H9 (cell line): Measurements from ENCODE around the gene DIS3L2. TPM values are rescaled to one million over a fixed set of nuclear protein-coding genes. Genes with fewer than 3 reads are reported as not detected.

Experiments
- DNase-seq: peaks from one replicate; pipeline ENCODE4 v3.0.0-alpha.2; 2017
- H2AFZ ChIP-seq: one replicate; pipeline ENCODE4 v1.6.1; 2013; ENCODE audit warnings: mild to moderate bottlenecking, low read length, control low read depth, moderate library complexity
- H2AK5ac ChIP-seq: 2 replicates; pipeline ENCODE4 v1.6.1; 2013; ENCODE audit warnings: low read length, control low read depth, mixed read lengths; ENCODE audit not compliant: insufficient read length
- H2BK120ac ChIP-seq: one replicate; pipeline ENCODE4 v1.6.1; 2013; ENCODE audit warnings: low read depth, mild to moderate bottlenecking, low read length, control low read depth, inconsistent platforms; ENCODE audit not compliant: poor library complexity, severe bottlenecking
- H2BK12ac ChIP-seq: 2 replicates; pipeline ENCODE4 v1.6.1; 2013; ENCODE audit warnings: low read length, control low read depth, mixed read lengths, low read depth; ENCODE audit not compliant: insufficient read length
- H2BK15ac ChIP-seq: 2 replicates; pipeline ENCODE4 v1.6.1; 2013; ENCODE audit warnings: low read depth, low read length, control low read depth
- H2BK20ac ChIP-seq: one replicate; pipeline ENCODE4 v1.6.1; 2013; ENCODE audit warnings: low read depth, mild to moderate bottlenecking, low read length, control low read depth, inconsistent platforms; ENCODE audit not compliant: poor library complexity, severe bottlenecking
- H2BK5ac ChIP-seq: 2 replicates; pipeline ENCODE4 v1.6.1; 2013; ENCODE audit warnings: low read length, control low read depth, mixed read lengths; ENCODE audit not compliant: insufficient read length
- H3K14ac ChIP-seq: 2 replicates; pipeline ENCODE4 v1.6.1; 2013; ENCODE audit warnings: low read length, control low read depth; ENCODE audit not compliant: insufficient read depth
- H3K18ac ChIP-seq: 2 replicates; pipeline ENCODE4 v1.6.1; 2013; ENCODE audit warnings: low read depth, mild to moderate bottlenecking, mixed read lengths, low read length, control low read depth; ENCODE audit not compliant: insufficient read length
- H3K23ac ChIP-seq: 2 replicates; pipeline ENCODE4 v1.6.1; 2013; ENCODE audit warnings: low read length, control low read depth, mixed read lengths, low read depth; ENCODE audit not compliant: insufficient read length
- H3K23me2 ChIP-seq: 2 replicates; pipeline ENCODE4 v1.6.1; 2013; ENCODE audit warnings: low read depth, mild to moderate bottlenecking, mixed read lengths, low read length, control low read depth; ENCODE audit not compliant: insufficient read length, poor library complexity, severe bottlenecking
- H3K27ac ChIP-seq: 2 replicates; pipeline ENCODE4 v1.5.1; 2013; ENCODE audit warnings: low read length, control low read depth, mixed read lengths, low read depth; ENCODE audit not compliant: insufficient read length
- H3K27me3 ChIP-seq: 2 replicates; pipeline ENCODE4 v1.6.1; 2013; ENCODE audit warnings: low read length, control low read depth, inconsistent platforms; ENCODE audit not compliant: insufficient read depth
- H3K4ac ChIP-seq: 2 replicates; pipeline ENCODE4 v1.6.1; 2013; ENCODE audit warnings: low read depth, mild to moderate bottlenecking, control low read depth, inconsistent platforms, low read length, moderate library complexity
- H3K4me1 ChIP-seq: 2 replicates; pipeline ENCODE4 v1.6.1; 2013; ENCODE audit warnings: low read length, control low read depth, inconsistent platforms; ENCODE audit not compliant: insufficient read depth
- H3K4me2 ChIP-seq: 2 replicates; pipeline ENCODE4 v1.6.1; 2013; ENCODE audit warnings: low read length, control low read depth, mixed read lengths; ENCODE audit not compliant: insufficient read length, insufficient read depth
- H3K56ac ChIP-seq: 2 replicates; pipeline ENCODE4 v1.6.1; 2013; ENCODE audit warnings: low read depth, mild to moderate bottlenecking, mixed read lengths, low read length, control low read depth; ENCODE audit not compliant: insufficient read length
- H3K79me1 ChIP-seq: 2 replicates; pipeline ENCODE4 v1.6.1; 2013; ENCODE audit warnings: low read depth, mild to moderate bottlenecking, moderate library complexity, low read length, control low read depth, inconsistent platforms; ENCODE audit not compliant: insufficient read depth, poor library complexity, severe bottlenecking
- H3K79me2 ChIP-seq: 2 replicates; pipeline ENCODE4 v1.6.1; 2013; ENCODE audit warnings: low read length, control low read depth, inconsistent platforms; ENCODE audit not compliant: insufficient read depth
- H3K9ac ChIP-seq: 2 replicates; pipeline ENCODE4 v1.6.1; 2013; ENCODE audit warnings: low read length, control low read depth, mixed read lengths; ENCODE audit not compliant: insufficient read length; ENCODE audit errors: extremely low read depth
- H3K9me3 ChIP-seq: one replicate; pipeline ENCODE4 v1.6.1; 2013; ENCODE audit warnings: low read depth, low read length, inconsistent platforms; ENCODE audit not compliant: control insufficient read depth
- H3T11ph ChIP-seq: one replicate; pipeline ENCODE4 v1.6.1; 2013; ENCODE audit warnings: mild to moderate bottlenecking, low read length, control low read depth, inconsistent platforms
- H4K20me1 ChIP-seq: one replicate; pipeline ENCODE4 v1.6.1; 2013; ENCODE audit not compliant: control insufficient read depth, insufficient read length, insufficient read depth
- H4K5ac ChIP-seq: 2 replicates; pipeline ENCODE4 v1.6.1; 2013; ENCODE audit warnings: low read depth, mild to moderate bottlenecking, mixed read lengths, low read length, control low read depth; ENCODE audit not compliant: insufficient read length
- H4K8ac ChIP-seq: replicated peaks from 2 replicates; pipeline ENCODE4 v1.6.1; 2013; ENCODE audit warnings: low read length, control low read depth, mixed read lengths, low read depth; ENCODE audit not compliant: insufficient read length
- H4K91ac ChIP-seq: 2 replicates; pipeline ENCODE4 v1.6.1; 2013; ENCODE audit warnings: low read depth, mild to moderate bottlenecking, moderate library complexity, mixed read lengths, low read length, control low read depth; ENCODE audit not compliant: insufficient read length
- H3K27ac Mint-ChIP-seq, 3 experiments: 2 replicates in 2 of 3; 3 replicates in 1 of 3; pipeline ENCODE4 v1.8.0; 2020 to 2021; ENCODE audit warnings: mixed read lengths in 3 of 3, mild to moderate bottlenecking in 1 of 3, moderate library complexity in 1 of 3
- H3K27me3 Mint-ChIP-seq: 2 replicates; pipeline ENCODE4 v1.8.0; 2021; ENCODE audit warnings: low read depth, mild to moderate bottlenecking, moderate library complexity, mixed read lengths
- H3K36me3 Mint-ChIP-seq, 3 experiments: 2 replicates in 2 of 3; 3 replicates in 1 of 3; pipeline ENCODE4 v1.8.0; 2020 to 2021; ENCODE audit warnings: low read depth in 3 of 3, mixed read lengths in 3 of 3; ENCODE audit not compliant: insufficient read depth in 1 of 3
- H3K4me1 Mint-ChIP-seq, 2 experiments: 2 replicates each; pipeline ENCODE4 v1.8.0; 2020; ENCODE audit warnings: mixed read lengths in 2 of 2
- H3K4me3 Mint-ChIP-seq, 2 experiments: 2 replicates in 1 of 2; 3 replicates in 1 of 2; pipeline ENCODE4 v1.8.0; 2020 to 2021; ENCODE audit warnings: mild to moderate bottlenecking in 2 of 2, mixed read lengths in 2 of 2, moderate library complexity in 1 of 2
- H3K9me3 Mint-ChIP-seq, 2 experiments: 2 replicates in 1 of 2; 3 replicates in 1 of 2; pipeline ENCODE4 v1.8.0; 2020; ENCODE audit warnings: mild to moderate bottlenecking in 2 of 2, mixed read lengths in 2 of 2, moderate library complexity in 1 of 2
- CTCF ChIP-seq: fragments of 200-600 bp; sonication (generic); conservative IDR thresholded peaks from 3 replicates; pipeline ENCODE4 v1.8.0; 2021; ENCODE audit warnings: antibody characterized with exemption, mild to moderate bottlenecking
- WGBS: extraction: QIAGEN DNeasy Blood & Tissue Kit; methylation state at CpG from one replicate; pipeline ENCODE4 v1.1.7; 2013; ENCODE audit warnings: missing lambda C conversion rate, low lambda C conversion rate, mixed read lengths; ENCODE audit not compliant: insufficient read length; ENCODE audit errors: extremely low coverage; 5-methylcytosine and 5-hydroxymethylcytosine counted together
- total RNA-seq: library from RNA; stranded (reverse); gene quantifications from 2 replicates; pipeline ENCODE4 v1.2.1, GENCODE V29; 2021

Gene DIS3L2
- total RNA-seq, 1 experiment from 2014 or later: 28.1 TPM

- Histone ChIP-seq H3K18ac (no peak overlapping the region), H3K4ac (no peak overlapping the region), H2AFZ (no peak overlapping the region), H3K4me1 (no peaks in the 10 kb centered on the region), H2BK15ac (no peak overlapping the region), H3T11ph (no peak overlapping the region), H3K56ac (no peak overlapping the region), H2BK12ac (no peak overlapping the region), H3K79me1 (no peaks in the 10 kb centered on the region), H2BK120ac (no peak overlapping the region), H4K8ac (no peak overlapping the region), H3K9me3 (no peaks in the 10 kb centered on the region), H3K14ac (peak overlapping the region; percentile 32; the same call in 1 of the 2 replicates), H4K5ac (no peak overlapping the region), H3K79me2 (no peaks in the 10 kb centered on the region), H3K27me3 (no peaks in the 10 kb centered on the region), H2BK5ac (no peak overlapping the region), H3K4me2 (no peak overlapping the region), H4K91ac (no peak overlapping the region), H3K23me2 (no peaks in the 10 kb centered on the region), H3K23ac (no peak overlapping the region), H2BK20ac (no peak overlapping the region), H3K9ac (no peak overlapping the region), H4K20me1 (no peaks in the 10 kb centered on the region), H2AK5ac (no peak overlapping the region), H3K27ac (no peak overlapping the region)
- WGBS: no CpG with 5 or more reads among the region's 15 CpGs
- no peak overlapping the region for H3K4me3 Mint-ChIP-seq
- H3K9me3 Mint-ChIP-seq: no peaks in the 10 kb centered on the region; a peak in 1 of 5 replicates
- DNase-seq: no peak
- TF ChIP-seq CTCF: 0 out of 3 replicates have a peak, but pooled peaks have one; percentile 10
- H3K36me3 Mint-ChIP-seq: no peaks in the 10 kb centered on the region
- peaks cover 0 to 4% of the 10 kb centered on the region in 2 experiments; a peak in 1 of 4 replicates for H3K4me1 Mint-ChIP-seq
- H3K27ac Mint-ChIP-seq: no peak overlapping the region
- peaks cover 30% of the 10 kb centered on the region for H3K27me3 Mint-ChIP-seq
Observed at GRCh38 chr2:231932985-231933915, 28.3 kb upstream of the DIS3L2 start.
